IMR-90 (cell line): ENCODE measurements around the gene PIEZO2. TPM values are rescaled to one million over a fixed set of nuclear protein-coding genes. Genes with fewer than 3 reads are reported as not detected.
A peak's percentile ranks its signal among the peaks of the same experiment; 100 is the strongest.
"Not testable (repeated sequence)": the region's sequence is repeated elsewhere in the genome, so short reads cannot be mapped to it uniquely, and the experiment has no call there.

ENCODE experiments used
- ATAC-seq: fragments of 200-7000 bp; cut with Tn5 transposase; 2 replicates; pipeline ENCODE4 v1.9.1; 2020; ENCODE audit warnings: low read depth, mild to moderate bottlenecking, moderate library complexity
- BruUV-seq: library from RNA; stranded (reverse); fragments of 400-500 nt; replicated peaks from 2 replicates; lab custom pipeline; 2021; lab: Mats Ljungman, UMichigan
- CTCF ChIA-PET: fragments of 300-600 bp; formaldehyde crosslinking; extraction: SDS; loops from one replicate; lab custom pipeline; 2021; ENCODE audit warnings: antibody characterized with exemption; lab: Yijun Ruan, JAX
- POLR2A ChIA-PET: fragments of 300-600 bp; sonication (Branson Sonifier 250); formaldehyde crosslinking; loops from one replicate; lab custom pipeline; 2022; ENCODE audit warnings: antibody characterized with exemption; ENCODE audit not compliant: unreplicated experiment; lab: Charles Lee
- DNase-seq: peaks from one replicate; pipeline ENCODE4 v3.0.0; 2013
- H2AFZ ChIP-seq: replicated peaks from 2 replicates; pipeline ENCODE3; 2013; ENCODE audit warnings: low read length, mild to moderate bottlenecking; ENCODE audit not compliant: poor library complexity
- H2AK5ac ChIP-seq: 2 replicates; pipeline ENCODE4 v1.6.1; 2013; ENCODE audit warnings: low read depth, low read length, inconsistent platforms
- H2AK9ac ChIP-seq: replicated peaks from 2 replicates; pipeline ENCODE3; 2013; ENCODE audit warnings: mild to moderate bottlenecking, low read depth, low read length, moderate library complexity; ENCODE audit not compliant: poor library complexity
- H2BK120ac ChIP-seq: 2 replicates; pipeline ENCODE4 v1.6.1; 2013; ENCODE audit warnings: low read depth, low read length, inconsistent platforms
- H2BK15ac ChIP-seq: 3 replicates; pipeline ENCODE4 v1.6.1; 2013; ENCODE audit warnings: low read depth, low read length, inconsistent platforms
- H2BK20ac ChIP-seq: 2 replicates; pipeline ENCODE4 v1.6.1; 2013; ENCODE audit warnings: low read depth, mild to moderate bottlenecking, inconsistent platforms, low read length, moderate library complexity
- H2BK5ac ChIP-seq: 2 replicates; pipeline ENCODE4 v1.6.1; 2013; ENCODE audit warnings: mild to moderate bottlenecking, low read depth, low read length, inconsistent platforms; ENCODE audit not compliant: poor library complexity, severe bottlenecking
- H3K14ac ChIP-seq: replicated peaks from 2 replicates; pipeline ENCODE4 v1.6.1; 2013; ENCODE audit warnings: low read depth, low read length, inconsistent platforms
- H3K18ac ChIP-seq: 2 replicates; pipeline ENCODE4 v1.6.1; 2013; ENCODE audit warnings: low read depth, low read length, control low read depth
- H3K23ac ChIP-seq: 2 replicates; pipeline ENCODE4 v1.6.1; 2013; ENCODE audit warnings: low read depth, low read length, inconsistent platforms
- H3K27ac ChIP-seq: 2 replicates; pipeline ENCODE4 v1.5.1; 2013; ENCODE audit warnings: mild to moderate bottlenecking, control low read depth, low read length; ENCODE audit not compliant: insufficient read depth
- H3K27me3 ChIP-seq: 2 replicates; pipeline ENCODE4 v1.6.1; 2013; ENCODE audit warnings: low read length; ENCODE audit not compliant: control insufficient read depth, insufficient read depth
- H3K36me3 ChIP-seq: 2 replicates; pipeline ENCODE4 v1.6.1; 2013; ENCODE audit warnings: low read length, mixed read lengths; ENCODE audit not compliant: control insufficient read depth, insufficient read depth
- H3K4ac ChIP-seq: 2 replicates; pipeline ENCODE4 v1.6.1; 2013; ENCODE audit warnings: low read depth, low read length, inconsistent platforms
- H3K4me1 ChIP-seq: 2 replicates; pipeline ENCODE4 v1.6.1; 2013; ENCODE audit warnings: low read length, mixed read lengths; ENCODE audit not compliant: control insufficient read depth, insufficient read depth
- H3K4me2 ChIP-seq: 2 replicates; pipeline ENCODE4 v1.6.1; 2013; ENCODE audit warnings: low read depth, mild to moderate bottlenecking, control low read depth, low read length, moderate library complexity
- H3K4me3 ChIP-seq: 2 replicates; pipeline ENCODE4 v1.5.1; 2013; ENCODE audit warnings: low read depth, mild to moderate bottlenecking, control low read depth, low read length, moderate library complexity; ENCODE audit not compliant: insufficient read depth
- H3K56ac ChIP-seq: 2 replicates; pipeline ENCODE4 v1.6.1; 2013; ENCODE audit warnings: low read length, inconsistent platforms; ENCODE audit not compliant: insufficient read depth; ENCODE audit errors: extremely low read depth
- H3K79me1 ChIP-seq, 2 experiments: 2 replicates each; pipeline ENCODE4 v1.6.1; 2013; ENCODE audit warnings: low read length in 2 of 2, inconsistent platforms in 1 of 2, low read depth in 1 of 2
- H3K9ac ChIP-seq: 2 replicates; pipeline ENCODE4 v1.6.1; 2013; ENCODE audit warnings: low read depth, low read length, control low read depth
- H3K9me1 ChIP-seq: 2 replicates; pipeline ENCODE4 v1.6.1; 2013; ENCODE audit warnings: low read length, inconsistent platforms; ENCODE audit not compliant: insufficient read depth
- H3K9me3 ChIP-seq: 2 replicates; pipeline ENCODE4 v1.6.1; 2013; ENCODE audit warnings: low read length; ENCODE audit not compliant: control insufficient read depth, insufficient read depth
- H4K20me1 ChIP-seq: 2 replicates; pipeline ENCODE4 v1.6.1; 2013; ENCODE audit warnings: low read length, inconsistent platforms; ENCODE audit not compliant: insufficient read depth
- H4K5ac ChIP-seq: 2 replicates; pipeline ENCODE4 v1.6.1; 2013; ENCODE audit warnings: mild to moderate bottlenecking, low read depth, low read length, control low read depth
- H4K8ac ChIP-seq, 2 experiments: 2 replicates each; pipeline ENCODE4 v1.6.1; 2013; ENCODE audit warnings: low read depth in 2 of 2, low read length in 2 of 2, control low read depth in 1 of 2, inconsistent platforms in 1 of 2
- H4K91ac ChIP-seq: 2 replicates; pipeline ENCODE4 v1.6.1; 2013; ENCODE audit warnings: low read depth, low read length, inconsistent platforms; ENCODE audit not compliant: insufficient read depth
- CEBPB ChIP-seq: IDR thresholded peaks from 2 replicates; pipeline ENCODE4 v1.6.1; 2012; ENCODE audit warnings: low read depth, low read length, improper control_type of control experiment
- WGBS, 2 experiments: methylation state at CpG; one replicate each; pipeline versions ENCODE4 v1.1.5 to v1.1.7; 2013; ENCODE audit warnings: missing lambda C conversion rate in 2 of 2; ENCODE audit not compliant: insufficient read length in 1 of 2; ENCODE audit errors: extremely low coverage in 2 of 2; 5-methylcytosine and 5-hydroxymethylcytosine counted together
- dilution Hi-C: fragments of 300-500 bp; cut with HindIII; formaldehyde crosslinking; loops from one replicate; pipeline ENCODE4 v1.14.3; 2018; ENCODE audit warnings: low sequenced_read_pairs; ENCODE audit not compliant: unreplicated experiment
- in situ Hi-C: fragments of 300-500 bp; cut with MboI; formaldehyde crosslinking; loops from 3 replicates; pipeline ENCODE4 v1.14.3; 2019; ENCODE audit warnings: low sequenced_read_pairs, inconsistent platforms, mixed read lengths
- intact Hi-C: fragments of 100-400 bp; cut with micrococcal nuclease; formaldehyde crosslinking; loops from 2 replicates; pipeline ENCODE4 v1.10.0; 2022
- microRNA-seq, 2 experiments: library from miRNA; stranded (forward) in 1 of 2; unstranded in 1 of 2; fragments of 10-50 nt in 1 of 2; fragments of <30 nt in 1 of 2; gene quantifications in 1 of 2; microRNA quantifications in 1 of 2; one replicate each; pipeline versions ENCODE3 to v1.1.0; 2013 to 2020; ENCODE audit not compliant: insufficient read depth in 1 of 2, insufficient read length in 1 of 2, unreplicated experiment in 1 of 2
- polyA plus RNA-seq, 3 experiments: library from polyadenylated mRNA; depleted of rRNA; stranded (reverse); fragments of >200 nt; gene quantifications; 2 replicates each; pipeline ENCODE4 v1.2.3, GENCODE V29; 2012; ENCODE audit warnings: low replicate concordance in 1 of 3
- small RNA-seq, 5 experiments: library from RNA; depleted of rRNA; stranded (forward); fragments of <200 nt; gene quantifications; one replicate each; pipeline ENCODE3, GENCODE V24; 2012
- total RNA-seq: library from RNA; depleted of rRNA; stranded (reverse); fragments of >200 nt; gene quantifications from 2 replicates; pipeline ENCODE4 v1.2.3, GENCODE V29; 2012

Gene PIEZO2
- total and polyA plus RNA-seq, 2 of the 4 experiments (the other 2 are of a cell fraction) = 2.4 to 4.1 TPM

- peak; percentile 0 for DNase-seq
- H4K8ac ChIP-seq, BruUV-seq, H2AFZ ChIP-seq, H2BK5ac ChIP-seq, H2AK5ac ChIP-seq, H2BK20ac ChIP-seq, H3K4me2 ChIP-seq, H2AK9ac ChIP-seq, H4K5ac ChIP-seq, intact Hi-C loops, H2BK120ac ChIP-seq, H4K20me1 ChIP-seq, H3K14ac ChIP-seq, CTCF ChIA-PET, H3K9me3 ChIP-seq, dilution Hi-C loops, H2BK15ac ChIP-seq, ATAC-seq, H3K27me3 ChIP-seq, H3K56ac ChIP-seq, H3K23ac ChIP-seq, H3K79me1 ChIP-seq, H3K9ac ChIP-seq, H4K91ac ChIP-seq, H3K4ac ChIP-seq, POLR2A ChIA-PET, H3K4me1 ChIP-seq, H3K36me3 ChIP-seq, H3K27ac ChIP-seq, H3K9me1 ChIP-seq, H3K18ac ChIP-seq, H3K4me3 ChIP-seq: not testable (repeated sequence)
- WGBS, 2 experiments = no CpG with 5 or more reads among the region's 2 CpGs
- in situ Hi-C loops = loop anchor here (10.0 kb wide), 1 partner anchor 1594 kb away; no protein-coding TSS in a partner anchor
- TF ChIP-seq CEBPB = peak; percentile 53
Observed at GRCh38 chr18:10620670-10621329, 528.6 kb downstream of the PIEZO2 start.

Small RNA genes within 50 kb of the gene (microRNA-seq; reads per million reads assigned to microRNA genes)
- gene AP001180.3 (ENCODE audit: insufficient read depth, insufficient read length) = not detected
- gene AP001180.5 (ENCODE audit: insufficient read depth, insufficient read length) = not detected
- 1.0 to 1.8 reads per million in 2 experiments for gene MIR6788 (ENCODE audit: insufficient read depth in 1 of 2, insufficient read length in 1 of 2, unreplicated experiment in 1 of 2)

Small RNA genes within 50 kb of the gene (small RNA-seq; reads per million reads assigned to genes)
- gene AP001180.3 (0 reads per million in 5 experiments), gene AP001180.5 (0 reads per million in 5 experiments), gene MIR6788 (0 reads per million in 5 experiments)
